GM18951 (cell line): ENCODE measurements around the gene SLC35F4.
"Not testable (repeated sequence)": the region's sequence is repeated elsewhere in the genome, so short reads cannot be mapped to it uniquely, and the experiment has no call there.

ENCODE experiments used
- POLR2A ChIP-seq: IDR thresholded peaks from 4 replicates; pipeline ENCODE4 v1.6.1; 2011; ENCODE audit warnings: mild to moderate bottlenecking; ENCODE audit not compliant: insufficient read length, insufficient read depth; ENCODE audit errors: extremely low read depth
- in situ Hi-C: fragments of 300-500 bp; cut with MboI; formaldehyde crosslinking; loops from one replicate; pipeline ENCODE4 v1.12.0; 2022; ENCODE audit warnings: low sequenced_read_pairs, mixed read lengths, inconsistent platforms; ENCODE audit not compliant: unreplicated experiment

The SLC35F4 gene

DNA sequence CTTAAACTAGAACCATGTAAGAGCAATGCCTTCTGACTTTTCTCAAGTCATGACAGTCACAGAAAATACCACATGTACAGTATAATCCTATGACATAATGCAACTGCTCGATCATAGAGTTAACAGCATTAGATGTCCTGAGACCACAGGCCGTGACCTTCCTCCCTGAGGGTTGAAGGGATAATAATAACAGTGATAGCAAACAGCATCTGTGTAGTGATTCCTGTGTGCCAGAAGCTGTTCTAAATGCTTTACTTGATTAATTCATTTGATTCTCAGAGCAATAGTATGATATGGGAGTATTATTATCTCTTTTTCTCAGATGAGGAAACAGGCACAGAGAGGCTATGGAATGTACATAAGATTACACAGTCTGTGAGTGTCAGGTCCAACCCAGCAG is 53.2 kb downstream of the SLC35F4 start:
- TF ChIP-seq POLR2A, result no peak
- in situ Hi-C loops, result no loop called here

DNA sequence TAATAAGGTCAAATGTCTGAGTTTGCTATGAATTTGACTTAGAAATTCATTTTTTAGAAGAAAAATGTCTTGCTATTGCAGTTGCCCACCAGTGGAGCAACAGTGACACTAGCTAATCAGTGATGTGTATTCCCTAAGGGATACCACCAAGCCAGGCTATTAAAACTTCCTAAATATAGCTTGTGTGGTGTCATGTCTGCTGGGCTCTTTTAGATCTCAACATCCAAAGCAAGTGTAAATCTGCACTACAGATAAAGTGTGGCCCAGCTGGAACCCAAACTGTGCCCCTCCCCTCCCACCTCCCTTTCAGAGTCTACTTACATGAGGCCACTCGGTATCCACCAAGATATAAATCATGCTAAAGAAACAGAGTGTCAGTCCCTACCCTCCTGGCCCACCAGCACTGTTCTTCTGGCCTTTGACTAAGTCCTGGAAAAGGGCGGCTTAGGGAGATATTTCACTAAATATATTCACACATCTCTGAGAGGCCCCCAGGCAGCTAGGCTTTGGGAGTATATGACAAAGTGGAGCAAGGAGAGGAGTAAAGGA is 53.8 kb downstream of the SLC35F4 start:
- in situ Hi-C loops, result no loop called here
- no peak for TF ChIP-seq POLR2A

DNA sequence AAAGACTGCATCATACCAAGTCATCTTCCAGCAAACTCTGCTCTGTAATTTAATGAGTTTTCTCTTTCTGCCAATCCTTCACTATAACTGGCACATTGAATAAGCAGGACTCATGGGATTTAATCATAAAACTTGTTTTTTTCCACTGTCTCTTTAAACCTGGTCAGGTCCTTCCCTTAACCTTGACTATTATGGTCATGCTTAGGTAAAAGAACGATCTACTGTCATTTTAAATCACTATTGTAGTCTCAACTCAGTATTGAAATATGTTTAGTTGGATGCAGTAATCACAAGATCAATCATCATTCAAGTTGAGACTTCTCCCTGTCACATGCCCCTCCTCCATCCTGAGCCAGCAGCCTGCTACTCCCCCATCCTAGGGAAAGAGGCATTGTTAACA is 56.1 kb downstream of the SLC35F4 start:
- TF ChIP-seq POLR2A, result no peak
- in situ Hi-C loops, result no loop called here

DNA sequence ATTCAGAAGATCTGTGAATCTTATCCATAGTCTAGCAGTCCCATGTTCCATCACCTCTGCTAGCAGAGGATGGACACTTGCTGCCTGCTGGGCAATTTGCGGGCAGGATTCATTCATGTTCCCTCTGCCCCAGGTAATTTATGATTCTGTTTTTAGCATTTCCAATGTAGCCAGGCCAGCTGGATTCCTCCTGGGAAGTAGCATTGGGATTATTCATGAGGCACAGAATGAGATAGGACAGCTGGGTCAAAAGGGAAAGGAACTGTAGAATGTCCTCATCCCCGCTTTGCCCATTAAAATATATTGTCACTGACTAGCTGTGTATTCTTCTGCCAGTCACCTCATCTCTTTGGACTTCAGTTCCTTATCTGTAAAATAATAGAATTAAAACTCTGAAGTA is 68.7 kb downstream of the SLC35F4 start:
- no peak for TF ChIP-seq POLR2A
- in situ Hi-C loops, result no loop called here

DNA sequence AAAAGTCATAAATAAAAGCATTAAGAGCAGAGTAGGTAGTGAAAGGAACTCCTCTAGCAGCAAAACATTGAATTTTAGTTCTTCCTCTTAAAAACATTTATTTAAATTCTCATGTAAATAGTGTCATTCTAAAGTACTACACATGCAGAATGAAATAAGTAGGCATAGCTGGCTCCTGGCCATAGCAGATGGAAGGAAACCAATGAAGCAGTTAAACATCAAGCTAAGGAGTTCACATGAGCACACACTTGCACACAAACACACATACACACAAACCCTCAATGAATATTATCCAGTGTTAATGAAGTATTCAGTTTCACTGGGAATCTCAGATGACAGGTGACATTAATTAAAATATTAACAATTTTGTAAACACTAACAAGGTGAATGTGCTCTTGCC is 69.3 kb downstream of the SLC35F4 start:
- in situ Hi-C loops, result no loop called here
- TF ChIP-seq POLR2A, result no peak

DNA sequence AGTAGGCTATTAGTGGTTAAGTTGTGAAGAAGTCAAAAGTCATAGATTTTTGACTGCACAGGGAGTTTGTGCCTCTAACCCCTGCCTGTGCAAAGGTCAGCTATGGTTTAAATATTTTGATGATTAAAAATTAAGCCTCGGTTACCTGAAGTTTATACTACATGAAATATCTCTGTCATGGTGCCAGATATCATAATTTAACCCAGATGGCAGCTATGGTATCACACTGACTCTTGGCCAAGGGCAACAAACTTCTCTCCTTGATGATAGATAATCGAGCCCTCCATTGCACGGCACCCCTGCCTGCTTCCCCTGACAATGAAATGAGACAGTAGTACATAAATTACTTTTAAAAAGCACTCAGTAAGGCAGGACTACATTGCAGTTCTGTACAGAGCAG is 80.8 kb downstream of the SLC35F4 start:
- in situ Hi-C loops, result no loop called here
- TF ChIP-seq POLR2A, result no peak

DNA sequence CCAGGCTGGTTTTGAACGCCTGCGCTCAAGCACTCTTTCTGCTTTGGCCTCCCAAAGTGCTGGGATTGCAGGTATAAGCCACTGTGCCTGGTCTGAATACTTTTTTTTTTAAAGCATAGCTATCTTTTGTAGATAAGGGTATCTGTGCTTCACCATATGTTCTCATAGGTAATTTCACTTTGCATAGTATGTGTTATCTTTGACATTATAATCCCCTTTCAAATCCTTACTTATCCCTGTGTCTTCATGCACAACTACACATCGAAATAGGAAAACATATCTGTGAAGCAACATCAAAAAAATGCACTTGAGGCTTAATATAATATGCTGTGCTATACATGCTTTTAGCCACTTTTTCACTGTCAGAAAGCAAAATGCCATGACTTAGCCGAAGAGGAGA is 94.1 kb downstream of the SLC35F4 start:
- in situ Hi-C loops, result no loop called here
- TF ChIP-seq POLR2A, result no peak

DNA sequence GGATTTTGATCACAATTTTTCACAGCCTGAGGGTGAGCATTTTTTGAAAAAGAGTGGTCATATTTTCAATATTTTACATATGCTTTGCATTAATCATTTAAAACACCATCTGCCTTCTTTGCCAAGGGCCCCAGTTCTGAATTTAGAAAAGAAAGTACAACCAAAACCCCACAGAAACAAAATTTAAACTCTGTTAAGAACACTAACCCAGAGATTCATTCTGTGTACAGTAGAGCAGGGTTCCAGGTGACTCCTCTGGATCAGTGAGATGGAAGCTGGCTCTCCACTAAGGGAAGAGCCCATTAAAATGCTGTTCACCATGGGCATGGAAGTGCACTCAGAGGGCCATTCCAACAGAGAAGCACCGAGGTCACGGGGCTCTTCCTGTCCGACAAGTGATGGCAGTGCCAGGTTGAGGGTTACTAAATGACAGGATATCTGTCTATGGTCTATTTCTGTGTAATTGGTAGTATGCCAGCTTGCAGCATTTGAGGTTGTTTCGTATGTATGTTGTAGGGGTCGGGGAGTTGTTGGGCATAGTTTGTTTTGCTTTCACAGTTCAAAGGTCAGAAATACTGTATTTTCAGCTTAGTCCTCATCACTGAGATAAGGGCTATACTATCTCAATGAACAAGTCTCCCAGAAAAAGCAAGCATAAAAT is 95.9 kb downstream of the SLC35F4 start:
- TF ChIP-seq POLR2A, result no peak
- in situ Hi-C loops, result no loop called here

DNA sequence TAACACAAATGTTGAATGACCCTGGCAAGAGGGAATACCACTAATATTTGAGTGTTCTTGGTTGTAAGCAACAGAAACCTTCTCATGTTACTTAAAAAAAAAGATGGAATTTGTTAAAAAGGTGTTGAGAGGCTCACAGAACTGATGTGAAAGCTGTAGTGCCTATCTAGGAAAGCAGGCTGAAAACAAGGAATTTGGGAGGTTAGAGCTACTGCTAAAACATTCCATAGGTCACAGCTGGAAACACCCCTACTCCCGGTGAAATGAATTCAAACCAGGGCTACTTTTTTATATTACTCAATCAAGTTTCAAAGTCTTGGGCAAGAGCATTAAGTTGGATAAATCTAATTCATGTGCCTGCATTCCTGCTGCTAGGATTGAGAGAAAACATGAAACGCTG is 104.1 kb downstream of the SLC35F4 start:
- in situ Hi-C loops, result no loop called here
- TF ChIP-seq POLR2A, result no peak

DNA sequence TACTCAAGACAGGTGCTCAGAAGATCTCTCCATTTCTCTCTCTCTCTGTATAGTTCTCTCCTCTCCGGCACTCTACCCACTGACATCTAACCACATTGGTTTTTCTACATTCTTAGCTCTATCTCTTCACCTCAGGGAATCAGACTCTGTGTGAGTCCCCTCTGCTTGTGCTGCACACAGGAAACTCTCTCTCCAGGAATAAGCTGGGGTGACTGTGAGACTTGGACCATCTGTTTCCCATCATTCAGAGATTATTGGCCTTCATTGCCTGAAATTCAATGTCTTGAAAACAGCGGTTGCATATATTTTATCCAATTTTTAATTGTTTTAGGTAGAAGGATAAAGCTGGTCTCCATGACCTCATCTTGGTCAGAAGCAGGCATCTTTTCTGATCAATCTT is 105.0 kb downstream of the SLC35F4 start:
- in situ Hi-C loops, result no loop called here
- no peak for TF ChIP-seq POLR2A

DNA sequence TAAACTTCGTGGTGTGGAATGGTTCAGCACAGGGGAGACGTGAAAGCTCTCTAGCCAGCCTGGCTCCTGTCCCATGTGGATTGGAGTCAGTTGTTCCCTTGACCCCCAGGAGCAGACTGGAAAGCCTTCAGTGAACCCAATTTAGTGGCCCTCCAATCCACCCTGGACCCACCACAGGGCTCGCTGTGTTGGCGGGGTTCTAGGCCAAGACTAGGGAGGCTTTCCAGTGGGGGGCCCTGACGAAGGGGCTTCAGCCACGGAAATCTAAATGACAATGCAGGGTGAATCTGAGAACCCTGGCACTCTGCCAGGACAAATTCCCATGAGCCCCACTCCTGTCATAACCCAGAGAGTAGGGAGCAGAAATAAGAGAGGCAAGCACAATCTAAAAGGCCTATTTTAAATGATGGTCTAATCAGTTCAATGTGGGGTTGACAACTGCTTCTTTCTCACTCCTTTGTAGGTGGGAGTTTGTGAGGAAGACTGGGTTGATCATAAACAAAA is 110.8 kb downstream of the SLC35F4 start:
- in situ Hi-C loops, result no loop called here
- no peak for TF ChIP-seq POLR2A

DNA sequence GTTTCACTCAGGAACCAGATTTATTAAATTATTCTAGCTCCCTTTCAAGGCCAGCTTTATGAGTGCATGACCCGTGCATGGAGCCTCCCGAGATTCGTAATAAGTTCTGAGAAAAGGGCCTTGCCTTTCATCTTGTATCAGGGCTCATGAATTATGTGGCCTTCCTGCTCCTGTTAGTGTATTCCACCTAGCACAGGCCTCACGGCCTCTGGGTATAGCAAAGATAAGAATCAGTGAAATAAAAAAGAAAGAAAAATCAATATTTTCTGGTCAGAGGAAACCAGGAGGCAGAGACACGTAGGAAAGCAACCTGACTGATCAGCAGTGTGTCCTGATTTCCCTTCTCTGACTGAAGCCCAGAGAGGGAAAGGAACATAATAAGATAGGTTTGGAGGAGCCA is 111.4 kb downstream of the SLC35F4 start:
- no peak for TF ChIP-seq POLR2A
- in situ Hi-C loops, result no loop called here

DNA sequence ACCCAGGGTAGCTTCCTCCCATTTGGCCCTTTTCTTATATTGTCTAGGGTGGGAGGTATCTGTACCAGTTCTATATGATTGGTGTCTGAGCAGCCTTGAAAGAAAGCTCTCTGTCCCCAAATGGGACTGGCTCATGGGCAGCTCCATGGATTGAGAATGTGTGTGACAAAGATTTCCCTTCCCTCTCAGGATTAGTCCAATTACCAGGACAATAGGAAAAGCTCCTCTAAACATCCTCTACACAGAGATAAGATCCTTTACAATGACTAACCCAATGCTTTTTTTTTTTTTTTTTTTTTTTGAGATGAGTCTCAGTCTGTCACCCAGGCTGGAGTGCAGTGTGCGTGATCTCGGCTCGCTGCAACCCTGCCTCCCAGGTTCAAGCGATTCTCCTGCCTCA is 112.1 kb downstream of the SLC35F4 start:
- in situ Hi-C loops, result no loop called here
- TF ChIP-seq POLR2A, result no peak

DNA sequence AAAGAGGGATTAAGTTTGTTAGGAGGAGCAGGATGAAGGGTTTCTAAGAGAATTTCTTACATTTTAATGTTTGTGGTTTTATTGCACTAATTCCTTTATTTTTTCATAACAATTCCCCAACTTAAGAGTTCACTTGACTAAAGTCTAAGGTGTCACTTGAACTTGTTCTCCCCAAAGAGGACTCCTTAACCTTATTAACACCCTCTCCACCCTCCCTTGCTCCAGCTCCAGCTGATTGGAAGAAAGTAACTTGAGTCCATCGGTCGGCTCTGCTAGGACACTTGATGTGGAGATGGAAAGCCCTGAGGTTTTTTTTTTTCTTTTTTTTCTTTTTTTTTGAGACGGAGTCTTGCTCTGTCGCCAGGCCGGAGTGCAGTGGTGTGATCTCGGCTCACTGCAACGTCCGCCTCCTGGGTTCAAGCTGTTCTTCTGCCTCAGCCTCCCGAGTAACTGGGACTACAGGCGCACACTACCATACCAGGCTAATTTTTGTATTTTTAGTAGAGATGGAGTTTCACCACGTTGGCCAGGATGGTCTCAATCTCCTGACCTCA is 113.7 kb downstream of the SLC35F4 start:
- in situ Hi-C loops, result not testable (repeated sequence)
